ENCODE measurements around the gene ZFP57.

DNA sequence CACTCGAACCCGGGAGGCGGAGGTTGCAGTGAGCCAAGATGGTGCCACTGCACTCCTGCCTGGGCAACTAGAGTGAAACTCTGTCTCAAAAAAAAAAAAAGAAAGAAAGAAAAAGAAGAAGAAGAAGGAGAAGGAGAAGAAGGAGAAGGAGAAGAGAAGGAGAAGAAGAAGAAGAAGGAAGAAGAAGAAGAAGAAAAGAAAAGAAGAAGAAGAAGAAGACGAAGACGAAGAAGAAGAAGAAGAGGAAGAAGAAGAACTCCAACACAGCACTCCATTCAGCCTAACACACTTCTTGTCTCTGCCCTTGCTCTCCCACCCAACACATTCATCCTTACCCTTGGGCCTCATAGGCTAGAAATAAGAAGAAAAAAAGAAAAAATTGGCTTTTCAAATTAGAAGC is 6.9 kb downstream of the ZFP57 start:
- TF ChIP-seq POLR2A (IDR thresholded peaks at IDR 0.05) (no peak), CTCF (IDR thresholded peaks at IDR 0.05) (no peak), POLR2AphosphoS5 (IDR thresholded peaks at IDR 0.05) (no peak), EP300 (IDR thresholded peaks at IDR 0.05) (no peak)

All from gastroesophageal sphincter (tissue), 3 donors.